Stimulated activated CD8-positive, alpha-beta memory T cell treated with anti-CD3 and anti-CD28 coated beads, Interleukin-7, amount 100 ng/mL, for 48 hours (primary cell): ENCODE results near the gene ARL11.
"Not testable (repeated sequence)": the region's sequence is repeated elsewhere in the genome, so short reads cannot be mapped to it uniquely, and the experiment has no call there.

Source experiments
- DNase-seq, 2 donors: peaks; one replicate each; pipeline ENCODE4 v3.0.0-alpha.2; 2020; ENCODE audit warnings: low read depth in 1 of 2; ENCODE audit errors: extremely low read depth in 1 of 2

ARL11 gene

DNA sequence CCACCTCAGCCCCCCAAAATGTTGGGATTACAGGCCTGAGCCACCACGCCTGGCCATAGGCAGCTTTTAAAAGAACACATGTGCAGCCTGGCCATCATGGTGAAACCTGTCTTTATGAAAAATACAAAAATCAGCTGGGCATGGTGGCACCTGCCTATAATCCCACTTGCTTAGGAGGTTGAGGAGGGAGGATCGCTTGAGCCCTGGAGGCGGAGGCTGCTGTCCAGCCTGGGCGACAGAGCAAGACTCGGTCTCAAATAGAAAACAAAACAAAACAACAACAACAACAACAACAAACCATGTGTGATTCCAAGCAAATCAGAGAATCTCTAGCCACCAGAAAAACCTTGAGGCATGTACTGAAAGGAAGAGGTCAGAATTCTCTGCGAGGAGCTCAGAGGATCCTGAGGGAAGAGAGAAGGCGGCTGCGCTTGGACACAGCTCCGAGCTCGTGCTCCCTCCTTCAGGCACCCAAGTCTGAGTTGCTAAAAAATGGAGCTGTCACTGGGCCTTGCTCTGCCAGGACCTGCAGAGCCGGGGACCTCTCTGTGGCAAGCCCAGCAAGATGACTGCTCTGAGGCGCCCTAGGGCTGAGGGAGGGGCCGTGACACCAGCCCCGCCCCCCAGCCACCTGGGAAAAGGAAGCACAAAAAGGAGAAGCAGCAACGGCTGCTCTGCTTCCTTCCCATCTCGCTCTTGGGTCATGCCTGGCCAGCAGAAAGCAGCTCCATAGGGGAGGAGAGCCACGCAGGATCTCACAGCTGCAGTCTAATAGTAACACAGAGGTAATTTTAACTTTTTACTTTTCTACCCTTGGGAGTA, at the start of gene ARL11:
TSS of gene ARL11 (plus strand) at position 677 of the 822 bp plus-strand sequence. CDS start 1,941 bp downstream, outside the sequence.
- DNase-seq = peak; percentile 23 to 29

DNA sequence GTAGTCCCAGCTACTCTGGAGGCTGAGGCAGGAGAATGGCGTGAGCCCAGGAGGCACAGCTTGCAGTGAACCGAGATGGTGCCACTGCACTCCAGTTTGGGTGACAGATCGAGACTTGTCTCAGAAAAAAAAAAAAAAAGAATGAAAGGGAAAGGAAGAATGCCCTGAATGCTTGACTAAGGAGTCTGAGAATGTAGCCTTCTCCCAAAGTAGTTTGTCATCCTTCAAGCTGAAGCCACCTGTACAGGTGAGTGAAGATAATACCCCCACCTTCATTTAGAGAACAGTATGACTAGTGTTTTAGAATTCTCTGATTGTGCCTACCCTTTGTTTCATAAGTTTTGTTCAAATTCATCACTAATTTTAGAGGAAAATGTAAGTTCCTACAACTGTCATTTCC, 48.8 kb upstream of the ARL11 start:
- DNase-seq = no peak

DNA sequence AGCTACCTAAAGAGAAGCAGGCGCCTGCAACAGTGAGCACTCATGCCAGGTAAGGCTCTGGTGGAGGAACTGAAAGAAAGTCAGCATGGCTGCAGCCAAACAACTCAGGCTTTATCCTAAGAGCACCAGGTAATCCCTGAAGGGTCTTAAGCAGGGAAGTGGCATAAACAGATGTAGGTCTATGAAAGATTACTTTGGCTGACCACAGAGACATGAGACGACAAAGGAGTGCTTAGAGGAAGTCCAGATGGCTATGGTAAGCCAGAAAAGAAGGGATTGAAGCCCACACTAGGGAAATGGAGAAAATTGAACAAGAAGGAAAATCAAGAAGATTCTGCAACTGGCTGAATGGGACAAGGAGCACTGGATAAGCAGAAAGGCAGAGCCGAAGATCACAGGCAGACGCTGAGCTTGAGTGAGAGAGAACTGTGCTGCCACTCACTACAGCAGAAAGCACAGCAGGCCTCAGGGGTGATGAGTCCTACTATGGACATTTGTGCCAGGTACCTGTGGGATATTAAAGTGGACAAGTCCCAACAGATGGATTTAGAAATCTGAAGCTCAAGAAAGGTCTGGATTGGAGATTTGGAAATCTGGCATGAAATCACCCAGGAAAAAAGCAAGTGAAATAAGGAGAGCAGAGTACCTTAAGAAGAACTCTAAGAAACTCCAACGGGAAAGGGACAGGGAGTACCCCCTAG, 47.2 kb upstream of the ARL11 start:
- DNase-seq = no peak

DNA sequence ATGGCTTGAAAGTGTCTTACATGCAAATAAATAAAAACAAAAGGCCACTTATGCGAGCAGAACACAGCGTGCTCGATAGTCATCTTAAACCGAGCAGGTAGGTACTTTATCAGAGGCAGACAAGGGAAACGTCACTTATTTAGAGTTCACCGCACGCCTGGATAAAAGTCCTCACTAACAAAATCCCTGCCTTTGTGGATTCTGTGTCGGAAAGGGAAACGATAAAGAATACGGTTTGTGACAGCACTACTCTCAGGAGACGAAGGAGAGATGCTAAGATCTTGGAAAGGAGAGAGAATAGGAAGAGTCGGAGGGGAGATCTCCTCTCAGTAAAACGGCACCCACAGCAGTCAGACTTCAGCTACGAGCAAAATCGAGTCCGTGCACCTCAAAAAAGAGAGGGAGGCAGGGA, 43.5 kb upstream of the ARL11 start:
- no peak for DNase-seq

DNA sequence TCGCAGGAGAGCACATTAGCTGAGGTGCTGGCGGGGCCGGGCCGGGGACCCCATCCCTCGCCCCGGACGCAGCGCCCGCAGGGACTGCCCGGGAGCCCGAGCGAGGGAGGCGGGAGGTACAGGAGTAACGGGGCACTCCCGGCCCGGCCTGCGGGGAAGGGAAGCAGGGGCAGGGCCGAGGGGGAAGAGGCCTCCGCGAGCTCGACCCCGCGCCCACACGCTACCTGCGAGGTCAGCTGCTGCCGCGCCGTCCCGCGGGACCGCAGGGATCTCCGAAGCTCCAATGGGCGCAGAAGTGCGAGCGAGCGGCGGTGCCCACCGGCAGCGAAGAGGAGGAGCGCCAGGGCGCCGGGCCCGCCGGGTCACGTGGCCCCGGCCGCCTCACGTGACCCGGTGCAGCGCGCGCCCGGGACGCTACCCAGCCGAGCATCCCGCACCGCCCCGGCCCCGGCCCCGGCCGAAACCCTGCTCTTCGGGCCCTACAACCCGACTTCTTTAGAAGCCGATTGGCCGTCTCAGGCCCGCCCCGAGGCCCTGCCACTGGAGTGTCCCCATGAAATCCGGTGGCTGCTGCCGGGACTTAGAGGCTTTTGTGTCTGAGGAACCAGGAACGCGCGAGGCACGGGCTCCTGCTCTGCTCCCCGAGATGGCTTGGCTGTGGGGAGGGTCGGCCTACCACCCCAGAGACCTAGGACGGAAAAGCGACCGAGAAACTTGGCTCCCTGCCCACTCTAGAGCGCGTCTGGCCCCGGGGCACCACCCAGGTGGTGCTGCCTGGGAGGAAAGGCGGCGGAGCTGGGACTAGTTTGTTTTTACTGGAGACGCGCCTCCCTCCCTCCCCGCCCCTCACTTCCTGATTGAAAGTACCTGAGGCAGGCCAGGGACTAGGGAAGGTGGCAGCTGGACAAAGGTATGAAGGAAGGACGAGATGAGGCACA, 42.8 kb upstream of the ARL11 start, which contains the start of gene RCBTB1:
TSS of gene RCBTB1 (minus strand) at position 339 of the 938 bp plus-strand sequence. CDS start 18,279 bp downstream, outside the sequence.
- DNase-seq = peak; percentile 39 to 55

DNA sequence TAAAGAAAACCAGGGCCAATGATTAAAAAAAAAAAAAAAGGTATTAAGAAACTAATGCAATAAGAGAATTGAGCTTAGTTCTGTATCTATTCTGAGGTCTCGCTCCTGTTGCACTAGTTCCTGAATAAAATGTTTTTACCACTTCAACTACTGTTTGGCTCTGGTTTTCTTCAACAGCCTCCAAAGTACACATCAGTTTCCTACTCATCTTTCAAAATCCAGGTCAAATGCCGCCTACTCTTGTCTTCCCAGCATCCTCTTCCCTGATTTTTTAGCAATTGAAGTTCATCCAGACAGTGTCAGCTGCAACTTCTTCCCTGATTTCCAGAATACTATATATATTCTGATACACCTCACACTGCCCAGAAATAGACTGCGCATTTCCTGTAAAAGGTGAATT, 41.6 kb upstream of the ARL11 start:
- DNase-seq = no peak

DNA sequence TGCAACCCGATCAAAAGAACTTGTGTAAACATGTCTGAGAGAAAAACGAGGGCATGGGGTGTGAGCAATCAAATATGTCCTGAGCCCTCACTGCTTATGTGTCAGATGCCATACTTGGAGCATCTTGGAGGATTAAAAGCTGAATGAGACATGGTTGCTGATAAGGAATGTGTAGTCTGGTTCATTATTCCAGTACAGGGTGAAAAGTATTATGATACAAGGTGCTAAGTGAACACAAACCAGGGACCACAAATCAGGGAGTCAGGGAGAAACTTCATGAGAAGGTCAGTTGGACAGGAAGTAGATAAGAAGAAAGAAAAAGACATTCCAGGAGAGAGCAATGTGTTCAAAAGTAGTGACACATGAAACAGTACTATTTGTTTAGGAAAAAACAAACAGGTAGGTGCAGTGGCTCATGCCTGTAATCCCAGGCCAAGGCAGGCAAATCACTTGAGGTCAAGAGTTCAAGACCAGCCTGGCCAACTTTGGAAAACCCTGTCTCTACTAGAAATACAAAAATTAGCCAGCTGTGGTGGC, 40.9 kb upstream of the ARL11 start:
- DNase-seq = no peak

DNA sequence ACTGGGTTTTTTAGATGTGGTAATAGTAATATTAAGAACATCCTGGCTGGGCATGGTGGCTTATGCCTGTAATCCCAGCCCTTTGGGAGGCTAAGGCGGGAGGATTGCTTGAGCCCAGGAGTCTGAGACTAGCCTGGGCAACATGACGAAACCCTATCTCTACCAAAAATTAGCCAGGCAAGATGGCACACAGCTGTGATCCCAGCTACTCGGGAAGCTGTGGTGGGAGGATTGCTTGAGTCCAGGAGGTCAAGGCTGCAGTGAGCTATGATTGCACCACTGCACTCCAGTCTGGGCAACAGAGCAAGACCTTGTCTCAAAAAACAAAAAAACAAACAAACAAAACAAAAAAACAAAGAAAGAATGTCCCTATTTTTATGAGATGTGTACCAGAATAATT, 37.6 kb upstream of the ARL11 start:
- DNase-seq = not testable (repeated sequence)

DNA sequence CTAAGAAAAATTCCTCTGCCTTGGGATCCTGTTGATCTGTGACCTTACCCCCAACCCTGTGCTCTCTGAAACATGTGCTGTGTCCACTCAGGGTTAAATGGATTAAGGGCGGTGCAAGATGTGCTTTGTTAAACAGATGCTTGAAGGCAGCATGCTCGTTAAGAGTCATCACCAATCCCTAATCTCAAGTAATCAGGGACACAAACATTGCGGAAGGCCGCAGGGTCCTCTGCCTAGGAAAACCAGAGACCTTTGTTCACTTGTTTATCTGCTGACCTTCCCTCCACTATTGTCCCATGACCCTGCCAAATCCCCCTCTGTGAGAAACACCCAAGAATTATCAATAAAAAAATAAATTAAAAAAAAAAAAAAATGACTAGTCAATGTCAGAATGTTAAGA, 34.4 kb upstream of the ARL11 start:
- DNase-seq = not testable (repeated sequence)

DNA sequence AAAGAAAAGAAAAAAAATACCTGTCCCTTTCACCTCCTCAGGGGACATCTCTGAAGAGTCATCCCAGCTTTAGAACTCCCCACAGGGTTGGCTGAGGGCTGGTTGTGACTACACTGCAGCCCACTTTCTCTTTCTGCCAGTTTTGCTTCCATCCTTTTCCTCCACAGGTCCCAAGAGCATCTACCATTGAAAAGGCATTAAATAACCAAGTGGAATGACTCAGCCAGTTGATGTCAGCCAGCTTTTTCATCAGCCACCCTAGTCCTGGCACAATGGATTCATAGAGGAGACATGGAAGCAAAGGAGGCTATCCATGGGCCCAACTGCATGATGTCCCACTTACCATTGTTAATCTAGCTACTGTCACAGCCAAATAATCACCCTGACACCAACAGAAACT, 33.7 kb upstream of the ARL11 start:
- no peak for DNase-seq

DNA sequence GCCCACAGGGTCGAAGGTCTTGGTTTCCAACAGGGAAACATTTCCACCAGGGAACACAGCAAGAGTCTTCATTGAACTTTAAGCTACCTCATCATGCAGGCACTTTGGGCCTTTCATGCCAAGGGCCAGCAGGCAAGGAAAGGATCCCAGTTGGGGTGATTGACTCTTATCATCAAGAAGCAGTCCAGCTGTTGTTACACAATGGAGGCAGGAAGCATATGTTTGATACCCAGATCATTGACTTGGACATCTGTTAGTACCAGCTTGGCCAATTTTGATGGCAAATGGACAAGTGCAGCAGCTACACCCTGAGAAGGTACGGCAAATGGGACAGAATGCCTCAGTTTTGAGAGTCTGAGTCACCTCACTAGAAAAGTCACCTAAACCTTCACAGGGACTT, 32.1 kb upstream of the ARL11 start:
- no peak for DNase-seq

DNA sequence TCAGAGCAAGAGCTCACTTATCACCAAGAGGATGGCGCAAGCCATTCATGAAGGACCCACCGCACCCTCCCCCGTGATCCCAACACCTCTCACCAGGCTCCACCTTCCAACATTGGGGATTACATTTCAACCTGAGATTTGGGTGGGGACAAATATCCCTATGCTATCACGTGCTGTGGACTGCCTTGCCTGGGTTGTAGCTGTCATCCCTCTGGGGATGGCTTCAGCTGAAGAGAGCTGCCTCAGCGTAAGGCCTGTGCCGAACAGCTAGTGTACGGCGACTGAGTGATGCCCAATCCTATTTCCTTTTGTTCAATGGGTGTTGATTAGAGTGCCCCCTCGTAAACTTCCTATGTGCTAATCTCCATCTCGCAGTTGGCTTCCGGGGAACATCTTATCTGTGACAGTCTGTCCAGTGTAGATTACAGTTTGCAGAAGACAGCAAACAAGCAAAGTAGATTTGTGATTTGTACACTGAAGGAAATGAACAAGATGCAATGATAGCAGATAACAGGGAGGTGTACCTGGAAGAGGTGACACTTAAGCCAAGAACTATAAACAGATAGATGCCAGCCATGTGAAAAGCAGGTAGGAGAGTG, 31.2 kb upstream of the ARL11 start:
- DNase-seq = no peak

DNA sequence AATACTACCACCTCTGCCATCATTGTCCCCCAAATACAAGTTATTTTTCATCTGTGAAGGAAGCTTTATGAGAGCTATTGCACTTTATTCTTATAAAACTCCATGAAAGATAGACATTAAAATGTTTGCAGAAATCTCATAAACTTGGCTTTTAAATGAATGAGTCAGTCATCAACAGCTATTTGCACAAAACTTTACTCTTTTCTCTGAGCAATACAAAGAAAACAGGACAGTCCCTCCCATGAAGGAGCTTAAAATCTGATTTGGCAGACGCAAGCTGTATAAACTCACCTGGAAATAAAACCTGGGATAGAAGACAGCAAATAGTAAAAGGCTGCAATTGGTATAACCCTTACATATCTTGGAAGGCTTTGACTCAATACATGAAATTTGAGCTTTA, 26.3 kb upstream of the ARL11 start:
- DNase-seq = no peak

DNA sequence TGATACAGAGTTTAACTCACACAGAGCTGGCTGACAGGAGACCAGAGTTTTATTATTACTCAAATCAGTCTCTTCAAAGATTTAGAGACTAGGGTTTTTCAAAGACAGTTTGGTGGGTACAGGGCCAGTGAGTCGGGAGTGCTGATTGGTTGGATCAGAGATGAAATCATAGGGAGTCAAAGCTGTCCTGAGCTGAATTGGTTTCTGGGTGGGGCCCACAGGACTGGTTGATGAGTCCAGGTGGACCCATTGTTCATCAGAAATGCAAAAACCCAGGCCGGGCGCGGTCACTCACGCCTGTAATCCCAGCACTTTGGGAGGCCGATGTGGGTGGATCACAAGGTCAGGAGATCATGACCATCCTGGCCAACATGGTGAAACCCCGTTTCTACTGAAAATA, 25.7 kb upstream of the ARL11 start:
- not testable (repeated sequence) for DNase-seq

DNA sequence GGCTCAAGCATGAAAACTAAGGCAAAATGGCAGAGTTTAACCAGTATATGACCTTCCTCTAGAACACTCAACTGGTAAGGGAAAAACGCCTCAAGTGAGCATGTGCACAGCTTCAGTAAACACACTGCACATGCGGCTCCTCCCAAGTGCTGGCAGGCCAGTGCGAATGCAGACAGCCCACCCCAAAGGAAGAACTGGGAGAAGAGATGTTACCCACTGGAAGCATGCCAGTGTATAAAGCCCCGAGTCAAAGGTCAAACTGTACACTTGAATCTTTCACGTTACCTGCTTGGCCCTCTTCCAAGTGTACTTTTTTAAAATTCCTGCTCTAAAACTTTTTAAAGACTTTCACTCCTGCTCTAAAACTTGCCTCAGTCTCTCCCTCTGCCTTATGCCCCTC, 23.7 kb upstream of the ARL11 start:
- no peak for DNase-seq

DNA sequence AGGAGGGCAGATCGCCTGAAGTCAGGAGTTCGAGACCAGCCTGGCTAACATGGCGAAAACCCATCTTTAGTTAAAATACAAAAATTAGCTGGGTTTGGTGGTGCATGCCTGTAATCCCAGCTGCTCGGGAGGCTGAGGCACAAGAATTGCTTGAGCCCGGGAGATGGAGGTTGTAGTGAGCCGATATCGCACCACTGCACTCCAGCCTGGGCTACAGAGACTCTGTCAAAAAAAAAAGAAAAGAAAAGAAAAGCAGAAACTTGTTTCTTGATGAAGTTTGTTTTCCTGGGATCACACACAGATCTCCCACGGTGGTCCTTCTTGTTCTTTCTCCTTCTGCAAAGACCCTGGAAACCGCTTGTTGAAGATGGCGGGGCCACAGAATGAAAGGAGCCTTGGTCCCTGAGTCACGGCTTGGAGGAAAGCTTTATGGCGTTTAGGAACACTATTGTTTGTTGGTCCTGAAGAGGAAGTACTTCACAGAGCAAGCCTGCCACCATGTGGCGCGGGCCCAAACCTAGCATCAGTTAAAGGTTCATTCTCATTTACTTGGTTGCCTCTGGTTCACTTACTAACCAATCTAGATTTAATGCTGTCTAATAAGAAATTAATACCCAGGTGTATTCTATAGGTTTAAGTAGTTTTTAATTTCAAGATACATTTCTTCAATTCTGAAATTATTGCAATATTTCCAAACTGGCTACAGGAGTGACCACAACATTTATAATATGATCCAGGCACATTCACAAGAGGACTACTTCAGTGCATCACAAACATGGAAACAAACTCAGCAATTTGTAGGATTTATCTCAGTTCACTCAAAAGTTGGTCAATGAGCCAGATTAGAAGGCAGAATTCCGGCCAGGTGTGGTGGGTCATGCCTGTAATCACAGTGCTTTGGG, 21.3 kb upstream of the ARL11 start:
- DNase-seq = peak; percentile 37 to 71

DNA sequence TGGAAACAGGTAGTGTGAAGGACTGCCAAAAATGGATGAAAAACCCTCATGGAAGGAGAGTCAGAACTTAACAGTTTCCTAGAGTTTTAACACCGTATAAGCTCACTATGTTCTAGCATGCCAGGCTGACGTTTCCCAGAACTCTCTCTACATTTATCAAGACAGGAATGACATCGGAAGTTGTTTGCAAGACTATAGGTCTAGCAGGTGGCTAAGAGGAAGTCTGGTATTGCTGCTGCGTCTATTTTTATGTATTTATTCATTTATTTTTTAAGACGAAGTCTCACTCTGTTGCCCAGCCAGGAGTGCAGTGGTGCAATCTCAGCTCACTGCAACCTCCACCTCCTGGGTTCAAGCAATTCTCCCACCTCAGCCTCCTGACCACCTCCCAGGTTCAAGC, 20.5 kb upstream of the ARL11 start:
- DNase-seq = no peak

DNA sequence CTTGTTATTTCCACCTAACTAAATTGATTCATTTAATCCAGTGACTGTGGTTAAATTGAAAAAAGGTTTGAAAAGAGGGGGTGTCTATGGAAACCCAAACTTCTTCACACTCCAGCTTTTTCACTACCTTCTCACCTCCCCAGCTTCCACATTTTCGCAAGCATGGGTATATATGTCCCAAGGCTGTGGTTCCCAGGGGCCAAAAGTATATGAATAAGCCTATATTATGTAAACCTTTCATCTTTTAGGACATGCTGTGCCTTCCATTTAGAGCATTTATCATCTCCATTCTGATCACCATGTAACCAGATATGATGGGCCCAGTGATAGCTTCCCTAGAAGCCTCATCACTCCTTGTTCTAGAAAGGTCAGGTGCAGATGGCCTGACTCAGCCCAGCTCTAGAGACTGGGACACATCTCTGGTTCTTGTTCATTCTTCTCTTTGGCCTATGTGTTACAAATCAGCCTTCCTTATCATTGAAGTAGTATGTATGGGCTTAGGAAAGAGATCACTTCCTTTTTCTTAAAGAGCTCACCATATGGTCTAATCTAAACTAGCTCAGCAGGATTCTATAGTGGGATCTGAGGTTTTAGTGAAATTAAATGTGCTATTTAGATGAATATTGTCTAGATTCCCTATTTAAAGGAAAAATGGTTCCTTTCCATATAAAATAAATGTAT, 19.5 kb upstream of the ARL11 start:
- no peak for DNase-seq

DNA sequence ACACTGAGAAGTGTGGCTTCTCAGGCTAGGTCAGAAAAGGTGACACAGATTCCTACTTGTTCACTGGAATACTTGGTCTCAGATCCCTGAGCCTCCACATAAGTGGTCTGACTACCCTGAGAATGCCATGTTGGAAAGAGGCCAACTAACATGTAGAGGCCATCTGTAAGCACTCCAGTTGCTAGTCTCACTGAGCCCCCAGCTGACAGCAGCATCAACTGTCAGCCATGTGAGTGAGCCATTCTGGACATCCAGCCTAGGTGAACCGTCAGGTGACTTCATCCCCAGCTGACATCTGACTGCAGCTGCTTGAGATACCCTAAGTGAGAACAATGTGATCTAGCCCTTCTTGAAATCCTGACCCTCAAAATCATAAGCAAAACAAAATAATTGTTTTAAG, 18.1 kb upstream of the ARL11 start:
- DNase-seq = no peak
